A549 (cell line): ENCODE measurements around the gene PRRX1.

Experiments used
- CHD4 ChIP-seq: fragments of 200-600 bp; sonication (generic); IDR thresholded peaks from 2 replicates; pipeline ENCODE4 v1.6.1; 2016; ENCODE audit warnings: antibody characterized with exemption, mild to moderate bottlenecking, borderline replicate concordance
- EP300 ChIP-seq, 2 experiments: fragments of >200 bp; sonication (Bioruptor Twin); formaldehyde crosslinking; IDR thresholded peaks; 2 replicates in 1 of 2; 3 replicates in 1 of 2; pipeline ENCODE4 v1.6.1; 2016 to 2017
- FOSB ChIP-seq: fragments of 250-450 bp; sonication (Bioruptor Pico); IDR thresholded peaks from 2 replicates; pipeline ENCODE4 v1.5.0; 2020; ENCODE audit warnings: mild to moderate bottlenecking, moderate library complexity
- POLR2A ChIP-seq: IDR thresholded peaks from 2 replicates; pipeline ENCODE4 v1.6.1; 2012; ENCODE audit warnings: mild to moderate bottlenecking, low read length
- POLR2AphosphoS2 ChIP-seq: conservative IDR thresholded peaks from 2 replicates; pipeline ENCODE4 v1.6.1; 2012; ENCODE audit warnings: low read length, improper control_type of control experiment, inconsistent platforms
- RAD21 ChIP-seq, 2 experiments: fragments of >200 bp in 1 of 2; sonication (Bioruptor Twin) in 1 of 2; formaldehyde crosslinking in 1 of 2; IDR thresholded peaks in 1 of 2; conservative IDR thresholded peaks in 1 of 2; 2 replicates in 1 of 2; 3 replicates in 1 of 2; pipeline ENCODE4 v1.6.1; 2012 to 2018; ENCODE audit warnings: inconsistent platforms in 1 of 2
- RFX5 ChIP-seq: fragments of 450-650 bp; IDR thresholded peaks from 2 replicates; pipeline ENCODE4 v1.7.1; 2014; ENCODE audit warnings: antibody characterized with exemption, mild to moderate bottlenecking, moderate library complexity
- SREBF2 ChIP-seq: fragments of 450-650 bp; IDR thresholded peaks from 2 replicates; pipeline ENCODE4 v1.6.1; 2014; ENCODE audit warnings: mild to moderate bottlenecking, moderate library complexity
- TF ChIP-seq, protein P1 (sequence below): fragments of >200 bp; sonication (Bioruptor Twin); formaldehyde crosslinking; IDR thresholded peaks from 3 replicates; pipeline ENCODE4 v1.5.1; 2016
- TF ChIP-seq, protein P2 (sequence below): IDR thresholded peaks from 2 replicates; pipeline ENCODE4 v1.6.1; 2012

GRCh38 chr1:170705981-170706380 lies 42.0 kb downstream of the PRRX1 start:
- TF ChIP-seq, protein P1, sequence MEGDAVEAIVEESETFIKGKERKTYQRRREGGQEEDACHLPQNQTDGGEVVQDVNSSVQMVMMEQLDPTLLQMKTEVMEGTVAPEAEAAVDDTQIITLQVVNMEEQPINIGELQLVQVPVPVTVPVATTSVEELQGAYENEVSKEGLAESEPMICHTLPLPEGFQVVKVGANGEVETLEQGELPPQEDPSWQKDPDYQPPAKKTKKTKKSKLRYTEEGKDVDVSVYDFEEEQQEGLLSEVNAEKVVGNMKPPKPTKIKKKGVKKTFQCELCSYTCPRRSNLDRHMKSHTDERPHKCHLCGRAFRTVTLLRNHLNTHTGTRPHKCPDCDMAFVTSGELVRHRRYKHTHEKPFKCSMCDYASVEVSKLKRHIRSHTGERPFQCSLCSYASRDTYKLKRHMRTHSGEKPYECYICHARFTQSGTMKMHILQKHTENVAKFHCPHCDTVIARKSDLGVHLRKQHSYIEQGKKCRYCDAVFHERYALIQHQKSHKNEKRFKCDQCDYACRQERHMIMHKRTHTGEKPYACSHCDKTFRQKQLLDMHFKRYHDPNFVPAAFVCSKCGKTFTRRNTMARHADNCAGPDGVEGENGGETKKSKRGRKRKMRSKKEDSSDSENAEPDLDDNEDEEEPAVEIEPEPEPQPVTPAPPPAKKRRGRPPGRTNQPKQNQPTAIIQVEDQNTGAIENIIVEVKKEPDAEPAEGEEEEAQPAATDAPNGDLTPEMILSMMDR, result no peak
- TF ChIP-seq POLR2A, result no peak
- TF ChIP-seq EP300 (IDR thresholded peaks at IDR 0.05), result no peak
- TF ChIP-seq FOSB (CRISPR knock-in tag), result no peak
- TF ChIP-seq CHD4, result no peak
- TF ChIP-seq SREBF2, result no peak
- TF ChIP-seq, protein P2, sequence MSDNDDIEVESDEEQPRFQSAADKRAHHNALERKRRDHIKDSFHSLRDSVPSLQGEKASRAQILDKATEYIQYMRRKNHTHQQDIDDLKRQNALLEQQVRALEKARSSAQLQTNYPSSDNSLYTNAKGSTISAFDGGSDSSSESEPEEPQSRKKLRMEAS, result no peak
- TF ChIP-seq POLR2AphosphoS2, result no peak
- no peak for TF ChIP-seq RAD21 (conservative IDR thresholded peaks at IDR 0.05 in 1 of 2, IDR thresholded peaks at IDR 0.05 in 1 of 2)
- no peak for TF ChIP-seq RFX5
